ENCODE results near the gene CLN3. TPM values are rescaled to one million over a fixed set of nuclear protein-coding genes. Genes with fewer than 3 reads are reported as not detected.
"Not testable (repeated sequence)": the region's sequence is repeated elsewhere in the genome, so short reads cannot be mapped to it uniquely, and the experiment has no call there.

Gene CLN3
- total RNA-seq, 6 donors from 2014 or later = 39.5 to 96.4 (median 56.2) TPM

- 1% methylated on average over 11 to 38 of the region's 42 CpGs for WGBS, 2 donors
- DNase-seq (peak; percentile 54 to 84), ATAC-seq (ENCODE audit: low FRiP score in 2 of 2) (peak; percentile 32 to 46)
- peak overlapping the region; percentile 92 to 98 (median 94) for H3K27ac ChIP-seq
- peak overlapping the region; percentile 79 to 95 (median 86) for H3K4me3 ChIP-seq
- peaks cover 11 to 33% (median 26%) of the 10 kb centered on the region in 4 donors for H3K36me3 ChIP-seq
- no peaks in the 10 kb centered on the region for H3K9me3 ChIP-seq
- peak in 2 of 6 experiments; percentile 3 to 33 for TF ChIP-seq CTCF (IDR thresholded peaks at IDR 0.05)
- TF ChIP-seq POLR2A (IDR thresholded peaks at IDR 0.05) = no peak
- no peak for TF ChIP-seq POLR2AphosphoS5 (IDR thresholded peaks at IDR 0.05)
- H3K4me1 ChIP-seq = peaks cover 18 to 51% (median 31%) of the 10 kb centered on the region in 4 donors
- H3K27me3 ChIP-seq = no peaks in the 10 kb centered on the region
Measured at GRCh38 chr16:28491230-28491969, 474 bp downstream of the CLN3 start.

- ATAC-seq (ENCODE audit: low FRiP score in 2 of 2) (no peak), DNase-seq (no peak)
- no peak overlapping the region for H3K27ac ChIP-seq
- WGBS, 2 donors = 93 to 100% methylated on average over 3 to 5 of the region's 5 CpGs
- H3K4me1 ChIP-seq = peaks cover 13 to 22% (median 16%) of the 10 kb centered on the region in 4 donors
- no peak overlapping the region for H3K4me3 ChIP-seq
- H3K9me3 ChIP-seq = no peaks in the 10 kb centered on the region
- peaks cover 28 to 77% (median 62%) of the 10 kb centered on the region in 4 donors for H3K36me3 ChIP-seq
- TF ChIP-seq CTCF (IDR thresholded peaks at IDR 0.05) = no peak
- no peak for TF ChIP-seq EP300 (IDR thresholded peaks at IDR 0.05)
- TF ChIP-seq POLR2A (IDR thresholded peaks at IDR 0.05) = no peak
- no peak for TF ChIP-seq POLR2AphosphoS5 (IDR thresholded peaks at IDR 0.05)
- H3K27me3 ChIP-seq = no peaks in the 10 kb centered on the region
Measured at GRCh38 chr16:28486266-28486665, 5.6 kb downstream of the CLN3 start.

GRCh38 chr16:28483361-28483760, 8.5 kb downstream of the CLN3 start:
- H3K27ac ChIP-seq; H3K27me3 ChIP-seq; DNase-seq; ATAC-seq (ENCODE audit: low FRiP score in 2 of 2); H3K4me3 ChIP-seq; H3K9me3 ChIP-seq; H3K4me1 ChIP-seq: not testable (repeated sequence)
- 97 to 98% methylated on average over 5 of the region's 5 CpGs for WGBS, 2 donors
- H3K36me3 ChIP-seq = peaks cover 18 to 93% (median 78%) of the 10 kb centered on the region in 4 donors

GRCh38 chr16:28482026-28482425, 9.8 kb downstream of the CLN3 start:
- Histone ChIP-seq H3K27ac (no peak overlapping the region), H3K9me3 (no peaks in the 10 kb centered on the region), H3K4me1 (no peaks in the 10 kb centered on the region), H3K36me3 (peaks cover 25 to 93% (median 79%) of the 10 kb centered on the region in 4 donors), H3K27me3 (no peaks in the 10 kb centered on the region), H3K4me3 (no peak overlapping the region)
- DNase-seq (no peak), ATAC-seq (ENCODE audit: low FRiP score in 2 of 2) (no peak)
- no peak for TF ChIP-seq CTCF (IDR thresholded peaks at IDR 0.05)
- TF ChIP-seq EP300 (IDR thresholded peaks at IDR 0.05) = no peak
- TF ChIP-seq POLR2A (IDR thresholded peaks at IDR 0.05) = no peak
- no peak for TF ChIP-seq POLR2AphosphoS5 (IDR thresholded peaks at IDR 0.05)
- 93 to 95% methylated on average over 13 of the region's 13 CpGs for WGBS, 2 donors

GRCh38 chr16:28478506-28479180, 13.2 kb downstream of the CLN3 start:
- WGBS, 2 donors = 80 to 91% methylated on average over 13 to 15 of the region's 16 CpGs
- Histone ChIP-seq H3K4me3 (no peak overlapping the region), H3K4me1 (no peaks in the 10 kb centered on the region), H3K27me3 (no peaks in the 10 kb centered on the region), H3K27ac (no peak overlapping the region), H3K36me3 (peaks cover 28 to 96% (median 83%) of the 10 kb centered on the region in 4 donors), H3K9me3 (no peaks in the 10 kb centered on the region)
- DNase-seq (no peak), ATAC-seq (ENCODE audit: low FRiP score in 2 of 2) (no peak)
- TF ChIP-seq EP300 (IDR thresholded peaks at IDR 0.05) (no peak), CTCF (IDR thresholded peaks at IDR 0.05) (no peak), POLR2A (IDR thresholded peaks at IDR 0.05) (no peak), POLR2AphosphoS5 (IDR thresholded peaks at IDR 0.05) (no peak)
